ENCODE measurements around the gene ENC1. TPM values are rescaled to one million over a fixed set of nuclear protein-coding genes. Genes with fewer than 3 reads are reported as not detected.

The ENC1 gene
- total and polyA plus RNA-seq, 2 experiments from 2014 or later = 14.6 to 15.3 TPM

DNA sequence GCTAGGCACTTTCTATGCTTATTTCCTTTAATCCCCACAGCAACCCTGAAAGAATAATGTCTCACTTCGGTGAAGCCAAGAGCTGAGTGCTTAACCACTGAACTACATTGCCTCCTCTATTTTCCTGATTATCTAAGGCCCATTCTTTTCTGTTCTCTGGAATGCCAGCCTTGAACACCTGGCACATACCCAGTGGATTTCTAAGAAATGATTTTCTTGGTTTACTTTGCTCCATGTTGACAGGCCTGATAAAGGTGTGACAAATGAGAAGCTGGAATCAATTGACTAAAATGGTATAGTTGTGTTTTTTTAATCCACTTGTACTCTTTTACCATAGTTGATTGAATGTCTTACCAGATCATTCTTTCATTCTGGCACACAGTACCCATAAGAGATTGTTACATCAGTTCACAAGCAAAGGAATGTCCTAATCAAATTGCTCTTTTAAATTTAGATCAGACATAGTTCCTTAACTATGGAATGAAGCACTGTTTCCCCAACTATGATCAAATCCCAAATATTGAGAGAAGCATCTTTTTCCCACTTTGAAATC, 9.0 kb upstream of the ENC1 start:
- Histone ChIP-seq H3K36me3 (ENCODE audit: low read depth) (no peaks in the 10 kb centered on the region), H3F3A (ENCODE audit: insufficient read depth) (no peaks in the 10 kb centered on the region), H3K4me2 (ENCODE audit: unreplicated experiment) (no peak overlapping the region), H3K4me3 (no peak overlapping the region), H3K27me3 (replicated peaks; ENCODE audit: insufficient read depth) (no peaks in the 10 kb centered on the region), H3K9ac (no peak overlapping the region), H3K9me2 (ENCODE audit: insufficient read depth) (no peaks in the 10 kb centered on the region), H4K20me1 (ENCODE audit: insufficient read depth) (no peaks in the 10 kb centered on the region), H3K4me1 (ENCODE audit: insufficient read depth) (peaks cover 5% of the 10 kb centered on the region), H3K9me3 (ENCODE audit: low read depth) (no peaks in the 10 kb centered on the region), H2AFZ (no peak overlapping the region), H3K27ac (no peak overlapping the region), H3K79me2 (ENCODE audit: insufficient read depth) (no peaks in the 10 kb centered on the region)
- WGBS, 2 experiments (ENCODE audit: low coverage in 1 of 2, low lambda C conversion rate in 2 of 2, missing lambda C conversion rate in 2 of 2) = 24 to 44% methylated on average over 1 of the region's 1 CpG
- no peak for DNase-seq
- in situ Hi-C loops (cut with MboI) = loop anchor here (5.0 to 10.0 kb wide), 2 partner anchors 615 to 747 kb away; no protein-coding TSS in a partner anchor
- no peak for TF ChIP-seq EZH2phosphoT487 (IDR thresholded peaks at IDR 0.05; ENCODE audit: insufficient read depth, low read depth)
- no peak for TF ChIP-seq EZH2 (IDR thresholded peaks at IDR 0.05; ENCODE audit: insufficient read depth, poor library complexity, severe bottlenecking)

DNA sequence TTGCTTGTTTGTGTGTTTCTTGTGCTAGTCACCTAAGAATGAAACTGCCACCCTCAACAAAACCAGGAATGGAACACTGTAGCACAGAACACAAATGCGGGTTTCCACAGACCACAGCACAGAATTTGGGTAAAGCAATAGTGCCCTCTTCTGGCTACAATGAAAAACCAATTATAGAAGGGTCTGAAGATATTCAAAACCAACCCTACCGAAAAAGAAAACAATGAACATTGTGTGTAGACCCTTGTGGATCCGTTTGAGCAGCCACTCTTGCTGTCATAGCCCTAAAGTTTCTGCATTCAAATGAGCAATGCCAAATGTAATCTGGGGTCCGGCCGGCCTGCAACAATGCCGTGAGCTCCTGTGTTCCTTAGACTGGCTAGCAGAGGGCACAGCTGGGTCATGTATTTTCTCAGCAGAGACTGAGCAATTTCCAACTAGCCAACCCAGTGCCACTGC, 8.3 kb upstream of the ENC1 start:
- Histone ChIP-seq H4K20me1 (ENCODE audit: insufficient read depth) (no peaks in the 10 kb centered on the region), H3K79me2 (ENCODE audit: insufficient read depth) (no peaks in the 10 kb centered on the region), H3K9ac (no peak overlapping the region), H3K27ac (no peak overlapping the region), H3K4me3 (no peak overlapping the region), H3K9me3 (ENCODE audit: low read depth) (no peaks in the 10 kb centered on the region), H3K4me1 (ENCODE audit: insufficient read depth) (peaks cover 6% of the 10 kb centered on the region), H3K4me2 (ENCODE audit: unreplicated experiment) (no peak overlapping the region), H3K9me2 (ENCODE audit: insufficient read depth) (no peaks in the 10 kb centered on the region), H3K27me3 (replicated peaks; ENCODE audit: insufficient read depth) (no peaks in the 10 kb centered on the region), H2AFZ (peak overlapping the region; percentile 55; the same call in 1 of the 2 replicates), H3F3A (ENCODE audit: insufficient read depth) (no peaks in the 10 kb centered on the region), H3K36me3 (ENCODE audit: low read depth) (no peaks in the 10 kb centered on the region)
- TF ChIP-seq EZH2 (IDR thresholded peaks at IDR 0.05; ENCODE audit: insufficient read depth, poor library complexity, severe bottlenecking) (no peak), EZH2phosphoT487 (IDR thresholded peaks at IDR 0.05; ENCODE audit: insufficient read depth, low read depth) (no peak)
- 11 to 14% methylated on average over 6 of the region's 6 CpGs for WGBS, 2 experiments (ENCODE audit: low coverage in 1 of 2, low lambda C conversion rate in 2 of 2, missing lambda C conversion rate in 2 of 2)
- in situ Hi-C loops (cut with MboI) = loop anchor here (5.0 to 10.0 kb wide), 2 partner anchors 614 to 747 kb away; no protein-coding TSS in a partner anchor
- DNase-seq = peak; percentile 75

DNA sequence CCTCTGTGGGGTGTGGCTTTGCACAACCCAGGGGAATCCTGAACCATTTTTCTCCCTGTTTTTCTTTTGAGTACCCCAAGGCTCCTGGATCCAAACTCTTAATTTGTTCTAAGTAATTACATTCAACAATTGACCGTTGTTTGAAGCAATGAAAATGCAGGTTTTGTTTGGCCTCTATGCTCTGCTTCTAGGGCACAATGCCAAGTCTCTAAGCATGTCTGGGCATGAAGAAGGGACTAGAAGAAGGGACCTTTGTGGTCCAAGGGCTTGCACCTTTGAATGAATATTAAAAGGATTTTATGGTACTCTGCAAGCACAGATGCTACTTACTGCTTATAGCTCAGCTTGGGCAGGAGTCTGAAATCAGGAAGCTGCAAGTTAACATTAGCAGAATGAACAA, 6.6 kb upstream of the ENC1 start:
- no peak for DNase-seq
- Histone ChIP-seq H3K27me3 (replicated peaks; ENCODE audit: insufficient read depth) (no peaks in the 10 kb centered on the region), H3K9me2 (ENCODE audit: insufficient read depth) (no peaks in the 10 kb centered on the region), H3K9ac (no peak overlapping the region), H3K4me2 (ENCODE audit: unreplicated experiment) (no peak overlapping the region), H3F3A (ENCODE audit: insufficient read depth) (peaks cover 15% of the 10 kb centered on the region), H3K4me1 (ENCODE audit: insufficient read depth) (peaks cover 22% of the 10 kb centered on the region), H2AFZ (0 out of 2 replicates have a peak overlapping the region, but pooled peaks have one; percentile 3), H3K9me3 (ENCODE audit: low read depth) (no peaks in the 10 kb centered on the region), H3K27ac (no peak overlapping the region), H3K36me3 (ENCODE audit: low read depth) (no peaks in the 10 kb centered on the region), H4K20me1 (ENCODE audit: insufficient read depth) (no peaks in the 10 kb centered on the region), H3K79me2 (ENCODE audit: insufficient read depth) (no peaks in the 10 kb centered on the region), H3K4me3 (no peak overlapping the region)
- TF ChIP-seq EZH2phosphoT487 (IDR thresholded peaks at IDR 0.05; ENCODE audit: insufficient read depth, low read depth) = no peak
- TF ChIP-seq EZH2 (IDR thresholded peaks at IDR 0.05; ENCODE audit: insufficient read depth, poor library complexity, severe bottlenecking) = no peak
- whole genome bisulfite sequencing, 2 experiments (ENCODE audit: low coverage in 1 of 2, low lambda C conversion rate in 2 of 2, missing lambda C conversion rate in 2 of 2) = 97 to 100% methylated on average over 1 of the region's 1 CpG
- in situ Hi-C loops (cut with MboI) = loop anchor here (5.0 to 10.0 kb wide), 2 partner anchors 612 to 745 kb away; no protein-coding TSS in a partner anchor

GRCh38 chr5:74643111-74643562, 2.6 kb upstream of the ENC1 start:
- Histone ChIP-seq H3K9me2 (ENCODE audit: insufficient read depth) (no peaks in the 10 kb centered on the region), H2AFZ (peak overlapping the region; percentile 62; the same call in 1 of the 2 replicates), H3K27ac (peak overlapping the region; percentile 77), H3K4me1 (ENCODE audit: insufficient read depth) (peaks cover 26% of the 10 kb centered on the region), H3K9me3 (ENCODE audit: low read depth) (no peaks in the 10 kb centered on the region), H3K4me3 (peak overlapping the region; percentile 36), H3K79me2 (ENCODE audit: insufficient read depth) (peaks cover 16% of the 10 kb centered on the region), H3F3A (ENCODE audit: insufficient read depth) (peaks cover 35% of the 10 kb centered on the region), H3K9ac (peak overlapping the region; percentile 32; the same call in 1 of the 2 replicates), H3K36me3 (ENCODE audit: low read depth) (no peaks in the 10 kb centered on the region), H3K4me2 (ENCODE audit: unreplicated experiment) (peak overlapping the region; percentile 97), H3K27me3 (replicated peaks; ENCODE audit: insufficient read depth) (no peaks in the 10 kb centered on the region), H4K20me1 (ENCODE audit: insufficient read depth) (no peaks in the 10 kb centered on the region)
- peak; percentile 94 for DNase-seq
- in situ Hi-C loops (cut with MboI) = loop anchor here (10.0 kb wide), 1 partner anchor 608 kb away; no protein-coding TSS in a partner anchor
- WGBS, 2 experiments (ENCODE audit: low coverage in 1 of 2, low lambda C conversion rate in 2 of 2, missing lambda C conversion rate in 2 of 2) = 2 to 5% methylated on average over 4 of the region's 4 CpGs
- no peak for TF ChIP-seq EZH2phosphoT487 (IDR thresholded peaks at IDR 0.05; ENCODE audit: insufficient read depth, low read depth)
- TF ChIP-seq EZH2 (IDR thresholded peaks at IDR 0.05; ENCODE audit: insufficient read depth, poor library complexity, severe bottlenecking) = no peak
